Stimulated activated CD4-positive, alpha-beta T cell treated with anti-CD3 and anti-CD28 coated beads, Interleukin-15, amount 100 ng/mL, for 48 hours (primary cell): Measurements from ENCODE around the gene PPFIA2.

Experiments used
- DNase-seq, 2 donors: peaks; one replicate each; pipeline ENCODE4 v3.0.0-alpha.2; 2020; ENCODE audit warnings: low read depth in 2 of 2

Gene PPFIA2

GRCh38 chr12:81274637-81275529, 484.3 kb downstream of the PPFIA2 start:
- no peak for DNase-seq

GRCh38 chr12:81270385-81270784, 488.8 kb downstream of the PPFIA2 start:
- no peak for DNase-seq

GRCh38 chr12:81263072-81263471, 496.1 kb downstream of the PPFIA2 start:
- DNase-seq, result no peak

- DNase-seq, result no peak
Observed at GRCh38 chr12:81261508-81262207, 497.5 kb downstream of the PPFIA2 start.

GRCh38 chr12:81259360-81259759, 499.8 kb downstream of the PPFIA2 start:
- no peak for DNase-seq

- no peak for DNase-seq
Observed at GRCh38 chr12:81257947-81258551, 501.1 kb downstream of the PPFIA2 start.

- DNase-seq, result no peak
Observed at GRCh38 chr12:81255947-81256346, 503.2 kb downstream of the PPFIA2 start.

- DNase-seq, result no peak
Observed at GRCh38 chr12:81255456-81255855, 503.7 kb downstream of the PPFIA2 start.

GRCh38 chr12:81253360-81253759, 505.8 kb downstream of the PPFIA2 start:
- DNase-seq, result no peak

- DNase-seq, result no peak
Observed at GRCh38 chr12:81252228-81252627, 506.9 kb downstream of the PPFIA2 start.

GRCh38 chr12:81249976-81250375, 509.2 kb downstream of the PPFIA2 start:
- no peak for DNase-seq

- no peak for DNase-seq
Observed at GRCh38 chr12:81245907-81246570, 513.1 kb downstream of the PPFIA2 start.

- no peak for DNase-seq
Observed at GRCh38 chr12:81245458-81245857, 513.7 kb downstream of the PPFIA2 start.

- DNase-seq, result no peak
Observed at GRCh38 chr12:81231574-81232368, 527.4 kb downstream of the PPFIA2 start.

GRCh38 chr12:81229759-81230158, 529.4 kb downstream of the PPFIA2 start:
- DNase-seq, result no peak

GRCh38 chr12:81224626-81225025, 534.5 kb downstream of the PPFIA2 start:
- no peak for DNase-seq

- DNase-seq, result no peak
Observed at GRCh38 chr12:81222846-81223592, 536.1 kb downstream of the PPFIA2 start.

GRCh38 chr12:81221681-81222080, 537.5 kb downstream of the PPFIA2 start:
- no peak for DNase-seq

- DNase-seq, result no peak
Observed at GRCh38 chr12:81216739-81217138, 542.4 kb downstream of the PPFIA2 start.

- no peak for DNase-seq
Observed at GRCh38 chr12:81212996-81213696, 546.0 kb downstream of the PPFIA2 start.
